GM13977 (cell line): ENCODE data around the gene DHFR.
"Not testable (repeated sequence)": the region's sequence is repeated elsewhere in the genome, so short reads cannot be mapped to it uniquely, and the experiment has no call there.

Source experiments
- DNase-seq: peaks from one replicate; pipeline ENCODE4 v3.0.0; 2012; ENCODE audit warnings: low spot score
- in situ Hi-C: fragments of 300-500 bp; cut with MboI; formaldehyde crosslinking; loops from one replicate; pipeline ENCODE4 v1.12.0; 2022; ENCODE audit warnings: low sequenced_read_pairs, low pct_unique_long_range_greater_than_20kb, mixed read lengths, inconsistent platforms; ENCODE audit not compliant: unreplicated experiment
- TF ChIP-seq, protein P1 (sequence below): IDR thresholded peaks from 2 replicates; pipeline ENCODE4 v1.5.1; 2012; ENCODE audit warnings: mild to moderate bottlenecking, control low read depth; ENCODE audit not compliant: insufficient read depth; ENCODE audit errors: extremely low read depth, missing control alignments

DHFR gene

DNA sequence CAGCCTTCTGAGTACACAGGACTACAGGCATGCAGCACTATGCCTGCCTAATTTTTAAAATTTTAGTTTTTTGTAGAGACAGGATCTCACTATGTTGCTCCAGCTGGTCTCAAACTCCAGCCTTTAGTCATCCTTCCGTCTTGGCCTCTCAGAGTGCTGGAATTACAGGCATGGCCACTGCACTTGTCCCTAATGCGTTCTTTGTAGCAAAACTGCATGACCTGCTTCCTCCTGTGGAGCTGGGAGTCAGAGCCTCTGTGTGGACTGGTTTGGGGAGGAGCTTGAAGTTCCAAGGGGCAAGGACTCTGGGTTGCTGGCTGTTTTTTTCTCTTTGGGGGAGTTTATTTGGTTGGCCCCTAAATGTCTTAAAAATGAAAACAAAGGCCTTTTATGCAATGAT is 62.0 kb downstream of the DHFR start:
- TF ChIP-seq, protein P1, sequence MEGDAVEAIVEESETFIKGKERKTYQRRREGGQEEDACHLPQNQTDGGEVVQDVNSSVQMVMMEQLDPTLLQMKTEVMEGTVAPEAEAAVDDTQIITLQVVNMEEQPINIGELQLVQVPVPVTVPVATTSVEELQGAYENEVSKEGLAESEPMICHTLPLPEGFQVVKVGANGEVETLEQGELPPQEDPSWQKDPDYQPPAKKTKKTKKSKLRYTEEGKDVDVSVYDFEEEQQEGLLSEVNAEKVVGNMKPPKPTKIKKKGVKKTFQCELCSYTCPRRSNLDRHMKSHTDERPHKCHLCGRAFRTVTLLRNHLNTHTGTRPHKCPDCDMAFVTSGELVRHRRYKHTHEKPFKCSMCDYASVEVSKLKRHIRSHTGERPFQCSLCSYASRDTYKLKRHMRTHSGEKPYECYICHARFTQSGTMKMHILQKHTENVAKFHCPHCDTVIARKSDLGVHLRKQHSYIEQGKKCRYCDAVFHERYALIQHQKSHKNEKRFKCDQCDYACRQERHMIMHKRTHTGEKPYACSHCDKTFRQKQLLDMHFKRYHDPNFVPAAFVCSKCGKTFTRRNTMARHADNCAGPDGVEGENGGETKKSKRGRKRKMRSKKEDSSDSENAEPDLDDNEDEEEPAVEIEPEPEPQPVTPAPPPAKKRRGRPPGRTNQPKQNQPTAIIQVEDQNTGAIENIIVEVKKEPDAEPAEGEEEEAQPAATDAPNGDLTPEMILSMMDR: no peak
- no peak for DNase-seq
- in situ Hi-C loops: no loop called here

DNA sequence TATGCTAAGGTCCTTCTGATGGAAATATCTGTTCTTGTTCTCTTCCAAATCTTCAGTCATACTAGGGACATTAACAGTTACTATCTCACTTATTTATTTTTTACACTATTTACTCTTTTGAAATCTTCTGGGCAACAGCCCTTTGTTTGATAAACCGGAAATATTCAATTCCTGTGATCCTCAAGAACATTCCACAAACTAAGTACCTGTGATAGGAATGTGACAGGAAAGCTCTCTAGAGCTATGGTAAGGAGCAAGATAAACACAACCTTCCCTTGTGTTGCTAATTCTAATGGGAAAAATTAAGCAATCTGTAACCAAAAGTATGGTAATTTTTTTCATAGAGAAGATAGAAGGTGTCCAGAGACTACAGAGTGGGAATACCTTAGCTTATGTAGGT is 62.7 kb downstream of the DHFR start:
- in situ Hi-C loops: no loop called here
- TF ChIP-seq, protein P1: no peak
- DNase-seq: no peak

DNA sequence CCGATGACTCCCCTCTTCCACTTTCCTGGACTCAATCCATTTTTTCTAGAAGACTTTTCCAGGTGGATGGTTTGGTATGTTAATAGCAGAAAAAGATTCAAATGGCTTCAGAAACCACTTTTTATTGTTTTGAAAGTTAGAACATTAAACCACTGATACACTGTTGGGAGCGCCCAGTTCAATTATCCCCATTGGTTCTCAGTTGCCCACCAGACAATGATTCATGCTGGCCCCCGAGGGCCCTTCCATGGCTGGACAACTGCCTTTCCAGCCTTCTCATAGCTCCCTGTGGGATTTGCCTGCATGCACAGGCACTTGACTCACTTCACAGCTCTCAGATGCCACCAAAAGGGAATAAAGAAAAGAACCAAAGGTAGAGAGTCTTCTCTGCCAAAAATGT is 63.4 kb downstream of the DHFR start:
- DNase-seq: no peak
- in situ Hi-C loops: no loop called here
- TF ChIP-seq, protein P1: no peak

DNA sequence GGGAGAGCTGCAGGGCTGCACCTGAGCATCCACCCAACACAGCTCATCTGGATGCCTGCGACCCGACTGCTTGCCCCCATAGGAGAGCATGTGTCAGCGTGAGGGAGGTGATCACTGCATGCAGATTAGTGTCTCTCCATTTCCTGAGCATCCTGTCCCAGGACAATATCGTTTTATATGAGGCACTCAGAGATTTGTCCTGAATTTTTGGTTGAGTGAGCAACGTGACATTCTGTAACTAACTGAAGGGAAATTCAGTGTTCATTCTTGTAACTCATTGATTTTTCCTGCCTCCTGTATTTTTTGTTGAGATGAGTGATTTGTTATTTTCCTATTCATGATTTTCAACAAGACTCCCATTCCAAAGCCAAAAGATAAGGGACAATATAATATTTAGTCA is 64.0 kb downstream of the DHFR start:
- no peak for DNase-seq
- TF ChIP-seq, protein P1: no peak
- in situ Hi-C loops: no loop called here

DNA sequence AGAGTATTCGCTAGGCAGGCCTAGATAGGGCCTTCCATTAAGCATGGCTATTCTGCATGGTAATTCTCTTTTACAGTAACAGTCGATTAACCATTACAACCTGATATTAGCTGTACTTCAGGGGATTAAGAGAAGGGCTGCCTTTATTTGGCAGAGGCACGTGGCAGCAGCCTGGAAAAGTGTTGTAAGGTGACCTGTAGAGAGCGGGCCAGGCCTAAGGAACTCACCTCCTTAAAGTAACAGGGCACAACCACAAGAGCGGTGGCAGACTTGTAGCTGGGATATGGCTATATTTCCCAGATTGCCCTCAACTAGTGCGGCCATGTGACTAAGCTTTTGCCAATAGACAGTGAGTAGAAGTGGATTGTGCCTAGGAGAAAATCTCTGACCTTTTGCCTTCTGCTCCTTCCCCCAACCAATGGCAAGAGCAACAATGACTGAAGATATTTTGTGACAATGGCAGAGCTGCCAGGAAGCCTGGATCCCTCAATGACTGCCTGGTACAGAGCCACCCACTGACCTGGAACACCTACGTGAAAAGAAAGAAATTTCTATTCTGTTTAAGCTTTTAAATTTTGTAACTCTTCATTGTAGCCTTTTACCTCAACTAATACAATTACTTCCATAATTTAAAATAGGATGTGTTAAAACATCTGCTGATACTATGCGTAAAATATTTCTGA is 65.8 kb downstream of the DHFR start:
- in situ Hi-C loops: no loop called here
- TF ChIP-seq, protein P1: no peak
- DNase-seq: no peak

DNA sequence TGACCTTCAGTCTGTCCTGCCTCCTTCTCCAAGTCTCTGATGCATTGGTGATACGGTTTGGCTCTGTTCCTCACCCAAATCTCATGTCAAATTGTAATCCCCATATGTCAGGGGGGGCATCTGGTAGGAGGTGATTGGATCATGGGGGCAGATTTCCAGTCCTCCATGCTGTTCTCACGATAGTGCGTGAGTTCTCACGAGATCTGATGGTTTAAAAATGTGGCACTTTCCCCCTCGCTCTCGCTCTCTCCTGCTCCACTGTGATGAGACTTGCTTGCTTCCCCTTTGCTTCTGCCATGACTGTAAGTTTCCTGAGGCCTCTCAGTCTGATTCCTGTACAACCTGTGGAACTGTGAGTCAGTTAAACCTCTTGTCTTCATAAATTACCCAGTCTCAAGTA is 70.0 kb downstream of the DHFR start:
- TF ChIP-seq, protein P1: no peak
- DNase-seq: no peak
- in situ Hi-C loops: no loop called here

DNA sequence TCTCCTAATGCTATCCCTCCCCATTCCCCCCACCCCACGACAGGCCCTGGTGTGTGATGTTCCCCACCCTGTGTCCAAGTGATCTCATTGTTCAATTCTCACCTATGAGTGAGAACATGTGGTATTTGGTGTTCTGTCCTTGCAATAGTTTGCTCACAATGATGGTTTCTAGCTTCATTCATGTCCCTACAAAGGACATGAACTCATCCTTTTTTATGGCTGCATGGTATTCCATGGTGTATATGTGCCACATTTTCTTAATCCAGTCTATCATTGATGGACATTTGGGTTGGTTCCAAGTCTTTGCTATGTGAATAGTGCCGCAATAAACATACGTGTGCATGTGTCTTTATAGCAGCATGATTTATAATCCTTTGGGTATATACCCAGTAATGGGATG is 74.5 kb downstream of the DHFR start:
- DNase-seq, in situ Hi-C loops: not testable (repeated sequence)
